Activated CD4-positive, alpha-beta T cell treated with anti-CD3 and anti-CD28 coated beads for 1 hour (primary cell): ENCODE results near the gene PEX10.

Experiments used
- DNase-seq: peaks from one replicate; pipeline ENCODE4 v3.0.0-alpha.2; 2020

PEX10 gene

DNA sequence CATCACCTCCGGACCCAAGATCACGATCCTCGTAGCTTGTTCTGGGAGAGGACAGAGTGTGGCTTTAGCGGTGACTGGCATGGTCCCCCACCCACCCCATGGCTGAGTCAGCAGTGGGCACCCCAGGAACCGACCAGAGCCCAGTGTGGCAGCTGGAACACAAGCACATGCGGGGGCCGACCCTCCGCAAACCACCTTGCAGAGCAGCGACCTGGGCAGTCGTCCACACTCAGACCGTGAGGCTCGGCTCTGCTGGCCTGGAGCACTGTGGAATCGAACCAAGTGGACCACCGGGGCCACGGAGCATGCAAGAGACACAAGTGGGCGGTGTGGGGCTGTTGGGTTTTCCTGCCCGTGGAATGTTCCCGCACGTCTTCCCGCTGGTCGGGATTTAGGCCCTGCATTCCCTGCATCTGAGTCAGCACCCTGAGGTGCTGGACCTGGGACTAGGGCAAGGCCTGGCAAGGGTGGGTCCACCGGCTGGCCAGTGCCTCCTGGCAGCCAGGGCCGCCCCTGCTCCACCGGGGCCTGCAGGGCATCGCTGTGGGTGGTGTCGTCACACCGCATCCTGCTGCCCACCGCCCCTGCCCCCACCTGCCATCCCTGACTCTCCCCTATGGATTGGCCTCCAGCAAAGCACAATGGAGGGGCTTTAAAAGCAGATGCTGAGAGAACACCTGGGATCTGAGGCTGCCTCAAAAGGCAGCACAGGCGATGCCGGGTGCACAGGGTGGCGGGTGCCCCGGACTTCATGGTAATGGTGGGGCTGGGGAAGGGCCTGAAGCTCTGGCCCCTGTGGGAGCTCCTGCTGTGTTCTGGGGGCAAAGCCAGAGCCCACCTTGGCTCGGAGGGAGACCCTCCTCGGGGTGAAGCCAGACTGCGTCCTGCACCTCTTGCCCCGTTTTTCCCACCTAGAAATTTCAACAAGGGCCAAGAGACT, 39.5 kb downstream of the PEX10 start:
- DNase-seq, result no peak

DNA sequence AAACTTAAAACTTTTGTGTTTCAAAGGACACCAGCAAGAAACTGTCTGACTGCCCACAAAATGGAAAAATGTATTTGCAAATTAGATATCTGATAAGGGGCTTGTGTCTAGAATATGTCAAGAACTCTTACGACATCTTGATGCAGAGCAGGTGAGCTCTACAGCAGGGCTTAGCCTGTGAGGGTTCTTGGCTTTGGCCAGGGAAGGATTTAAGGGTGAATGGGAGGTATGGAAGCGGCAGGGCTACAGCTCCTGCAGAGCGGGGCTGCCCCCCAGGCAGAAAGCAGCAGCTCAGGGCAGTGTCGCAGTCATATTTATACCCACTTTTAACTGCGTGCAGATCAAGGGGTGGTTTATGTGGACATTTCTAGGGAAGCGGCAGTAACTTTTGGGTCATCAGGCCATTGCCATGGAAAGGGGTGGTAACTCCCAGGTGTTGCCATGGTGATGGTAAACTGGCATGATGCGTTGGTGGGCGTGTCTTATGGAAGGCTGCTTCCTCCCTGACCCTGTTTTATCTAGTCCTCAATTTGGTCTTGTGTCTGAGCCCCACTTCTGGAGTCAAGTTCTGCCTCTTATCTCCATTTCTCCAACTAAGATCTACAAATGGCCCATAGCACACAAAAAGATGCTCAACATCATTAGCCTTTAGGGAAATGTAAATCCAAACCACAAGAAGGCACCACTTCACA, 44.2 kb downstream of the PEX10 start:
- DNase-seq, result no peak

GRCh38 chr1:2363847-2364513, 48.4 kb downstream of the PEX10 start:
- DNase-seq, result no peak

DNA sequence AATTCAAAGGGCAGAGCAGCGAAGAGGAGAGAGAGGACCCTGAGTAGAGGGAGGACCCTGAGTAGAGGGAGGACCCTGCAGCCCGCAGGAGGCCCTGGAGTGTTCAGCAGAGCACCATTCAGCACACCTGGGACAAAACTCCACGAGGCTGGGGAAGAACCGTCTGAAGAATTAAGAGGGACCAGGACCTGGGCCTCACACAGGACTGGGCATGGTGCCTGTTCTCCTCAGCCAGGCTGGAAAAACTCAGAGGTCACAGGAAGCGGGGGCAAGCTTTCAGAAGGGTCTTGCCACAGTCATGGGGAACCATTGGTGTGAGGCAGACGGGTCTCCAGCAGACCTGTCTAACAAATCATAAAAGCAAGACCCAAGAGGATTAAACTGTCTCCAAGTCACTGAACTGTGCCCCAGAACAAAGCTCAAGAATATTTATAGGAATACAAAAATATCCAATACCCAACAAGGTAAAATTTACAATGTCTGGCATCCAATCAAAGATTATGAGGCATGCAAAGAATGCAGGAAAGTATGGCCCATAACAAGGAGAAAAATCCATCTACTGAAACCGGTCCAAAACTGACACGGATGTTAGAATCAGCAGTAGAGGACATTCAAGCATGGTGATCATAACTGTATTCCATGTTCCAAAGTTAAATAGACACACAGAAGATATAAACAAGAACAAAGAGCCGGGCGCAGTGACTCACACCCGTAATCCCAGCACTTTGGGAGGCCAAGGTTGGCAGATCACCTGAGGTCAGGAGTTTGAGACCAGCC, 51.6 kb downstream of the PEX10 start:
- no peak for DNase-seq

DNA sequence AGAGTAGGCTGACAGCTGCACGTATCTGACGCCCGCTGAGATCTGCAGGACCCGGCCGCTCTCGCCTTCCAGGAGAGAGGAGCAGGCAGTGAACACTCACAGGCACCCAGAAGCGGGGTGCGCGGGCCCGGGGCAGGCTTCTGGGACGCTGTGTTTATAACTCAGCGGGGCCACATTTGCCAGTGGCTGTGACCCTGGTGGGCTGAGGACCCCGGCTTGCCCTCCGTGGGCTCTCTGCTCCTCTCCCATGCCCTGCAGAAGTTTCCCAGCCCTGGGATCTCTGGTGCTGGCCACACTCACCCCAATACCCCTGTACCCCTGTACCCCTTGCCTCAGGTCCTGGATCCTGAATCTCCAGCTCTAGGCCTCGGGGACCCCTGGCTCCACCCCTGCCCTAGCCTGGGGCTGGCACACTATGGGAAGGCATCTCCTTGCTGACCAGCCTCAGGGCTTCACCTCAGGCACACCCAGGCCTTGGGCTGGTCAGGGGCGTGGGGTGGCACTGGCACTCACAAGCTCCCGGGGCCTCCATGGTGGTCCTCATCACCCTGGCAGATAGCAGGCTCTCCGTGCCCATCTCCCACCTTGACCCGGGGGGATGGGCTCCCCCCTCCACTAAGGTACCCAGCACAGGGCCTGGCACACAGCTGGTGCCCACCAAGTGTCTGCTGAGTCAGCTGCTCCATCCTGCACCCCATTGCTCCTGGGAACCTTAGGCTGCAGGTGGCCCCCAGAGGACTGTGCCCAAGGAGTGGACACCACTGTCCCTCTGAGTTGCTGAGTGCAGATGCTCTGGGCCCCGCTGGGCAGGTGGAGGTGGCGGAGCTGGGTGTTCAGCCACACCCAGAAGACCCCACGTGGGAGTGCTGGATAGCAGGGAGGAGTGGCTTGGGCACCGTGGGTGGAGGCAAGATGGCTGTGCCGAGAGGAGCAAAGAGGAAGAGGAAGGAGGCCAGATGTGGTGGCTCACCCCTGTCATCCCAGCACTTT, 53.4 kb downstream of the PEX10 start:
- DNase-seq, result no peak

DNA sequence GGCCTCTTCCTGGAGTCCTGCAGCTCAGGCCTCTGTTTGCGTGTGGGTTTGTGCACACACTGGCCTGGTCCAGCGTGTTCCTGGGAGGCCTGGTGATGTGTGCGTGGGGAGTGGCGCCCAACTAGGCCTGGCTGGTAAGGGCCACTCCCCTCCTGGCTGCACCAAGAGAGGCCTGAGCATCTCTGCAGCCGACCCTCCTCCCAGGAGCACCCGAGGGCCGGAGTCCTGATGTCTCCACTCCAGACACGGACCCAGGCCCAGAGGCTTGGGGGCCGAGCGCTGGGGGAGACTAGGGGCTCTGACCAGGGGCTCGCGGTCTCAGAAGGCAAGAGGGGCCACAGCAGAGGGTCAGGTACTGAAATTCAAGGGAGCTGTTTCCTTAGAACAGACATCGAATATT, 54.3 kb downstream of the PEX10 start:
- no peak for DNase-seq

DNA sequence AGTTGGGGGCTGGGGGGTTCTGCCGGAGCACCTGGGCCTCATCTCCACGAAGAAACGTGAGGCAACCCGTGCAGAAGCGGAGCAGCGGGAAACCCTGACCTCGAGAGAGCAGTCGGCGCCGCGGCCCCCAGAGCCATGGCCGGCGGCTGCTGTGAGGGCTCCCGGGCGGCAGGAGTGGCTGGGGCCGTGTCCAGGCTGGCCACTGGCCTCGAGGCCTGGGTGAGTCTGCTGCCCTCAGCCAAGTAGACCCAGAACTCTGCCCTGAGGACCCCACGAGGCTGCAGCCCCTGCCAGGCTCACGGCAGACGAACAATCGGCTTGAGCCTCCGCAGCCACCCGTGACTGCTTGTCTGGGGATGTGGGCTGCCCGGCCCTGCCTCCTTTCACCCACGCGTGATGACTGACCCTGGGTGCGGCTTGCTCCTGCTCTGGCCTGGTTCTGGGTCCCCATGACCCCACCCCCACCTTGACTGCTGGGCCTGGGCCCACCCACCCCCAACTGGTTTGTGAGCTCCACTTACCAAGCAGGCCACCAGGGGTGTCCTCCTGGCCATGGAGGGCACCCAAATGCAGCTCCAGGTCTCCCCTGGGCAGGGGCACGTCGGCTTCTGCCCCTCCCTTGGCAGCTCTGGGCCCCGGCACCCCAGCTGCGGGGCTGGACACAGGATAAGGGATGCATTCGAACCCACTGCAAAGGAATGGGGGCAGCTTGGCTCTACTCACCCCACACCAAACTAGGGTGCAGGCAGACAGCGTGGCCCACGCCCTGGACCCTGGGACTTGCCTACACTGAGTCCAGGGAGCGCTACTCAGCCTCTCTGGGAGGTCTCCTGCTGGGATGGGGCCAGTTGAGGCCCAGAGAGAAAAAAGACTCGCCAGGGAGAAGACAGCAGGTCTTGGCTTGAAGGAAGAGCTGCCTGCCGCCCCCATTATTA, 55.2 kb downstream of the PEX10 start:
- DNase-seq, result no peak

GRCh38 chr1:2356401-2356800, 56.0 kb downstream of the PEX10 start:
- DNase-seq, result no peak

- no peak for DNase-seq
Observed at GRCh38 chr1:2355373-2356261, 56.7 kb downstream of the PEX10 start.

DNA sequence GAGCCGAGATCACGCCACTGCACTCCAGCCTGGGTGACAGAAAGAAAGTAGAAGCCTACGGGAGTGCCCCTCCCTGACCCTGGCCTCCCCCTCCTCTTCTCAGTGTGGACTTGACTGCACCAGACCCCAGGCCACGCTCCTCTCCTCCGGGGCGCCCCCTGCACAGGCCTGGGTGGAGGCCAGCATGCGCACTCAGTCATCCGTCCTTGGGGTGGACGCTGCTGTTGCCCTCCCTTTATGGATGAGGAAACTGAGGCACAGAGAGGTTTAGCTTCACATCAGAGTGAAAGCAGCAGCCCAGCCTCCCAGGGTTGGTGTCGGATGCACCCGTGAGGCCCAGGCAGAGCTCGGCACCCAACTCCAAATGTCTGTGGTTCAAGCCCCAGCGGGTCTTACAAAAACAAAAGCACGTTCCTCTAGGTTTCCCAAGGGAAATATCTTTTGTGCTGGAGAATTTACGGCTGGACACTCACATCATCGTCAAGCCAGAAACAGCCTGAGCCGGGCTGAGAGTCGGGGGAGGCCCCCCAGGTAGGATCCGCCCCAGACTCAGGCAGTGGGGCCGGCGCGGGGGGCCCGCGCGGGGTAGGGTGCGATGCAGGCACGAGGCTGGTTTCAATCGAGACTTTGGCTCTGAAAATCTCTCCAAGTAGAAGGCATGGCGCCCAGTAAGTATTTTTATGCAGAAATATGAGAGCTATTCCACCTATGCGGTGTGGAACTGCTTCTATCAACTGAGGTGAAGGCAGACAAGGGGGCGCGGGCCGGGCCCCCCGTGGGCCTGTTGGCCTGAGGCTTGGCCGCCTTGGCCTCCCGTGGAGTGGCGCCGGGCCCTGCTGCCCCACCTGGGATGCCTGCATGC, 57.6 kb downstream of the PEX10 start:
- no peak for DNase-seq
